Left ventricle myocardium superior (tissue), 1 donor: Measurements from ENCODE around the gene RSKR. TPM values are rescaled to one million over a fixed set of nuclear protein-coding genes. Genes with fewer than 3 reads are reported as not detected.
"Not testable (repeated sequence)": the region's sequence is repeated elsewhere in the genome, so short reads cannot be mapped to it uniquely, and the experiment has no call there.

Experiments
- ATAC-seq: fragments of 200-7000 bp; cut with Tn5 transposase; one replicate; pipeline ENCODE4 v1.9.1; 2020; ENCODE audit warnings: mild to moderate bottlenecking, moderate library complexity
- DNase-seq: peaks from one replicate; pipeline ENCODE4 v3.0.0-alpha.2; 2020
- intact Hi-C: fragments of 100-400 bp; cut with micrococcal nuclease; formaldehyde crosslinking; loops from one replicate; pipeline ENCODE4 v1.11.0; 2022
- long read RNA-seq: library from polyadenylated mRNA; unstranded; transcript quantifications from one replicate; pipeline ENCODE4 v2.0.0, GENCODE V29; 2021
- total RNA-seq: library from RNA; stranded (reverse); fragmentation: NEBNext Ultra II Directional; extraction: Animal tissue kit (Norgen Biotek cat#: 25700); gene quantifications from one replicate; pipeline ENCODE4 v1.2.1, GENCODE V29; 2021
- donor health status: DM: no; HTN: yes; CAD: no; lungs with severe emphysema.

Gene RSKR
- 4.0 TPM for total RNA-seq
- long read RNA-seq = 0 reads

- intact Hi-C loops = loop anchor here (2.0 kb wide), 1 partner anchor 119 kb away; no protein-coding TSS in a partner anchor
- ATAC-seq = peak; percentile 17
Observed at GRCh38 chr17:28613931-28614381, at the start of gene RSKR. RSKR (minus strand) TSS chr17:28614185; CDS start chr17:28614161, 24 bp downstream.

GRCh38 chr17:28663723-28664122, 49.7 kb upstream of the RSKR start:
- intact Hi-C loops = no loop called here
- ATAC-seq = no peak
- no peak for DNase-seq

More at GRCh38 chr17:28613931-28614381, at the start of gene RSKR:
- DNase-seq = no peak

GRCh38 chr17:28662527-28662829, 48.5 kb upstream of the RSKR start:
- DNase-seq (no peak), ATAC-seq (no peak)
- intact Hi-C loops = no loop called here

GRCh38 chr17:28661635-28662526, 47.9 kb upstream of the RSKR start, which contains the start of the genes SDF2 and SUPT6H:
SDF2 (minus strand) TSS chr17:28661906; CDS start chr17:28661876, 30 bp downstream.
SUPT6H (plus strand) TSS chr17:28662205; CDS start chr17:28673402, 11,197 bp downstream.
- intact Hi-C loops = no loop called here
- ATAC-seq (peak; percentile 96), DNase-seq (peak; percentile 92)

GRCh38 chr17:28659497-28659881, 45.5 kb upstream of the RSKR start:
- DNase-seq, ATAC-seq, intact Hi-C loops: not testable (repeated sequence)

GRCh38 chr17:28658766-28659496, 44.9 kb upstream of the RSKR start:
- DNase-seq, intact Hi-C loops, ATAC-seq: not testable (repeated sequence)

GRCh38 chr17:28658342-28658741, 44.4 kb upstream of the RSKR start:
- ATAC-seq, intact Hi-C loops, DNase-seq: not testable (repeated sequence)

- intact Hi-C loops = no loop called here
- no peak for DNase-seq
- ATAC-seq = no peak
Observed at GRCh38 chr17:28657756-28658155, 43.8 kb upstream of the RSKR start.

GRCh38 chr17:28655160-28655559, 41.2 kb upstream of the RSKR start:
- no peak for DNase-seq
- intact Hi-C loops = no loop called here
- peak; percentile 25 for ATAC-seq

GRCh38 chr17:28648698-28649097, 34.7 kb upstream of the RSKR start:
- ATAC-seq = peak; percentile 23
- intact Hi-C loops = loop anchor here (5.0 kb wide), 1 partner anchor 49 kb away; no protein-coding TSS in a partner anchor
- DNase-seq = peak; percentile 62

GRCh38 chr17:28646039-28646754, 32.2 kb upstream of the RSKR start:
- ATAC-seq (no peak), DNase-seq (no peak)
- intact Hi-C loops = loop anchor here (5.0 kb wide), 1 partner anchor 51 kb away; no protein-coding TSS in a partner anchor

GRCh38 chr17:28645576-28645939, 31.6 kb upstream of the RSKR start:
- ATAC-seq (no peak), DNase-seq (no peak)
- intact Hi-C loops = loop anchor here (5.0 kb wide), 1 partner anchor 52 kb away; no protein-coding TSS in a partner anchor

GRCh38 chr17:28644787-28645575, 31.0 kb upstream of the RSKR start, which contains the start of gene BLTP2:
BLTP2 (minus strand) TSS chr17:28645158; CDS start chr17:28645056, 102 bp downstream.
- ATAC-seq (peak; percentile 97), DNase-seq (peak; percentile 98)
- intact Hi-C loops = loop anchor here (5.0 kb wide), 1 partner anchor 52 kb away; no protein-coding TSS in a partner anchor

GRCh38 chr17:28643983-28644786, 30.2 kb upstream of the RSKR start:
- ATAC-seq = peak; percentile 2

GRCh38 chr17:28641579-28641978, 27.6 kb upstream of the RSKR start:
- intact Hi-C loops = no loop called here
- DNase-seq (no peak), ATAC-seq (no peak)

More at GRCh38 chr17:28643983-28644786, 30.2 kb upstream of the RSKR start:
- peak; percentile 44 for DNase-seq
- intact Hi-C loops = no loop called here

GRCh38 chr17:28635506-28635905, 21.5 kb upstream of the RSKR start:
- ATAC-seq (no peak), DNase-seq (no peak)
- intact Hi-C loops = no loop called here

GRCh38 chr17:28634206-28634865, 20.4 kb upstream of the RSKR start:
- DNase-seq (no peak), ATAC-seq (no peak)
- intact Hi-C loops = no loop called here
